SK-N-SH treated with all-trans-retinoic acid at 6 μM for 48 hours (cell line): ENCODE measurements around the gene CALN1.

Source experiments
- ATAC-seq: fragments of 200-7000 bp; cut with Tn5 transposase; 3 replicates; pipeline ENCODE4 v1.9.1; 2020; ENCODE audit warnings: mild to moderate bottlenecking, moderate library complexity
- ARNTL ChIP-seq: fragments of 450-650 bp; formaldehyde crosslinking; IDR thresholded peaks from 2 replicates; pipeline ENCODE4 v1.5.0; 2020; ENCODE audit warnings: low read depth, mild to moderate bottlenecking, moderate library complexity, borderline replicate concordance
- BACH2 ChIP-seq: fragments of 250-450 bp; sonication (Bioruptor Pico); IDR thresholded peaks from 2 replicates; pipeline ENCODE4 v1.9.0; 2021; ENCODE audit warnings: mild to moderate bottlenecking, borderline replicate concordance
- CSDC2 ChIP-seq: fragments of 250-450 bp; sonication (Bioruptor Pico); IDR thresholded peaks from 2 replicates; pipeline ENCODE4 v1.5.0; 2020; ENCODE audit warnings: mild to moderate bottlenecking, moderate library complexity
- ESRRG ChIP-seq: fragments of 250-450 bp; sonication (Bioruptor Pico); IDR thresholded peaks from 2 replicates; pipeline ENCODE4 v1.6.1; 2021; ENCODE audit warnings: mild to moderate bottlenecking
- GLIS3 ChIP-seq: fragments of 250-450 bp; sonication (Bioruptor Pico); IDR thresholded peaks from 2 replicates; pipeline ENCODE4 v1.5.0; 2020; ENCODE audit warnings: mild to moderate bottlenecking, moderate library complexity
- ISL1 ChIP-seq: fragments of 250-450 bp; sonication (Bioruptor Pico); IDR thresholded peaks from 2 replicates; pipeline ENCODE4 v2.1.2; 2022; ENCODE audit warnings: mild to moderate bottlenecking, moderate library complexity
- PPARA ChIP-seq: fragments of 250-450 bp; sonication (Bioruptor Pico); IDR thresholded peaks from 2 replicates; pipeline ENCODE4 v1.5.0; 2020; ENCODE audit warnings: mild to moderate bottlenecking, borderline replicate concordance
- TCF4 ChIP-seq: fragments of 250-450 bp; sonication (Bioruptor Pico); IDR thresholded peaks from 2 replicates; pipeline ENCODE4 v1.8.0; 2021; ENCODE audit warnings: mild to moderate bottlenecking, moderate library complexity, borderline replicate concordance
- TOX ChIP-seq: fragments of 250-450 bp; sonication (Bioruptor Pico); IDR thresholded peaks from 2 replicates; pipeline ENCODE4 v1.8.0; 2021; ENCODE audit warnings: mild to moderate bottlenecking, moderate library complexity, borderline replicate concordance
- ZC3H10 ChIP-seq: fragments of 250-450 bp; sonication (Bioruptor Pico); IDR thresholded peaks from 2 replicates; pipeline ENCODE4 v1.5.1; 2021; ENCODE audit warnings: mild to moderate bottlenecking, moderate library complexity
- ZFP3 ChIP-seq: fragments of 250-450 bp; sonication (Bioruptor Pico); IDR thresholded peaks from 2 replicates; pipeline ENCODE4 v1.5.0; 2020; ENCODE audit warnings: mild to moderate bottlenecking, moderate library complexity
- ZFP30 ChIP-seq: fragments of 450-650 bp; formaldehyde crosslinking; IDR thresholded peaks from 2 replicates; pipeline ENCODE4 v1.5.0; 2022; ENCODE audit warnings: mild to moderate bottlenecking, moderate library complexity
- ZNF565 ChIP-seq: fragments of 450-650 bp; formaldehyde crosslinking; conservative IDR thresholded peaks from 2 replicates; pipeline ENCODE4 v1.5.0; 2020; ENCODE audit warnings: low read depth, mild to moderate bottlenecking, moderate library complexity
- ZNF70 ChIP-seq: fragments of 450-650 bp; formaldehyde crosslinking; IDR thresholded peaks from 2 replicates; pipeline ENCODE4 v1.5.0; 2020; ENCODE audit warnings: mild to moderate bottlenecking, moderate library complexity
- ZNF8 ChIP-seq: fragments of 450-650 bp; formaldehyde crosslinking; IDR thresholded peaks from 2 replicates; pipeline ENCODE4 v1.5.0; 2020; ENCODE audit warnings: mild to moderate bottlenecking, moderate library complexity
- TF ChIP-seq, protein P1 (sequence below): fragments of 250-450 bp; sonication (Bioruptor Pico); IDR thresholded peaks from 2 replicates; pipeline ENCODE4 v1.8.0; 2020; ENCODE audit warnings: mild to moderate bottlenecking, moderate library complexity, borderline replicate concordance
- TF ChIP-seq, protein P2 (sequence below): fragments of 250-450 bp; sonication (Bioruptor Pico); IDR thresholded peaks from 2 replicates; pipeline ENCODE4 v1.5.1; 2020; ENCODE audit warnings: low read depth, mild to moderate bottlenecking, moderate library complexity
- TF ChIP-seq, protein P3 (sequence below): fragments of 250-450 bp; sonication (Bioruptor Pico); IDR thresholded peaks from 2 replicates; pipeline ENCODE4 v1.5.1; 2021; ENCODE audit warnings: mild to moderate bottlenecking, moderate library complexity
- TF ChIP-seq, protein P4 (sequence below): fragments of 250-450 bp; sonication (Bioruptor Pico); IDR thresholded peaks from 2 replicates; pipeline ENCODE4 v1.5.0; 2020; ENCODE audit warnings: mild to moderate bottlenecking, moderate library complexity
- TF ChIP-seq, protein P5 (sequence below): fragments of 250-450 bp; sonication (Bioruptor Pico); IDR thresholded peaks from 2 replicates; pipeline ENCODE4 v1.8.0; 2021; ENCODE audit warnings: low read depth, mild to moderate bottlenecking, moderate library complexity, borderline replicate concordance

CALN1 gene

DNA sequence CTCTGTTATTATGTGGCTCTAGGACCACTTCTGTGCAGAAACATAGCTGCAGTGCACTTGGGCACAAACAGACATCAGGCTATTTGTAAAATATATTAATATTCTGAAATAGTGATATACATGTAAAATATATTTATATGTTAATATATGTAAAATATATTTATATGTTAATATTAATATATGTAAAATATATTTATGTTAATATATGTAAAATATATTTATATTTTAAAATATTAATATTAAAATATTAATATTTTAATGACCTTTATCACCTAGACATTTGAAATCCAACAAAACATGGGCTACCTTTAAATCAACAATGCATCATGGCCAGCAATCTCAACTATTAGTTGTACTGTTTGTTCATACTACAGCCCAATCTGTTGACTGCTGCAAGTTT lies 347.2 kb downstream of the CALN1 start:
- TF ChIP-seq, protein P1, sequence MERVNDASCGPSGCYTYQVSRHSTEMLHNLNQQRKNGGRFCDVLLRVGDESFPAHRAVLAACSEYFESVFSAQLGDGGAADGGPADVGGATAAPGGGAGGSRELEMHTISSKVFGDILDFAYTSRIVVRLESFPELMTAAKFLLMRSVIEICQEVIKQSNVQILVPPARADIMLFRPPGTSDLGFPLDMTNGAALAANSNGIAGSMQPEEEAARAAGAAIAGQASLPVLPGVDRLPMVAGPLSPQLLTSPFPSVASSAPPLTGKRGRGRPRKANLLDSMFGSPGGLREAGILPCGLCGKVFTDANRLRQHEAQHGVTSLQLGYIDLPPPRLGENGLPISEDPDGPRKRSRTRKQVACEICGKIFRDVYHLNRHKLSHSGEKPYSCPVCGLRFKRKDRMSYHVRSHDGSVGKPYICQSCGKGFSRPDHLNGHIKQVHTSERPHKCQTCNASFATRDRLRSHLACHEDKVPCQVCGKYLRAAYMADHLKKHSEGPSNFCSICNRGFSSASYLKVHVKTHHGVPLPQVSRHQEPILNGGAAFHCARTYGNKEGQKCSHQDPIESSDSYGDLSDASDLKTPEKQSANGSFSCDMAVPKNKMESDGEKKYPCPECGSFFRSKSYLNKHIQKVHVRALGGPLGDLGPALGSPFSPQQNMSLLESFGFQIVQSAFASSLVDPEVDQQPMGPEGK (CRISPR knock-in tag) = no peak
- TF ChIP-seq, protein P2, sequence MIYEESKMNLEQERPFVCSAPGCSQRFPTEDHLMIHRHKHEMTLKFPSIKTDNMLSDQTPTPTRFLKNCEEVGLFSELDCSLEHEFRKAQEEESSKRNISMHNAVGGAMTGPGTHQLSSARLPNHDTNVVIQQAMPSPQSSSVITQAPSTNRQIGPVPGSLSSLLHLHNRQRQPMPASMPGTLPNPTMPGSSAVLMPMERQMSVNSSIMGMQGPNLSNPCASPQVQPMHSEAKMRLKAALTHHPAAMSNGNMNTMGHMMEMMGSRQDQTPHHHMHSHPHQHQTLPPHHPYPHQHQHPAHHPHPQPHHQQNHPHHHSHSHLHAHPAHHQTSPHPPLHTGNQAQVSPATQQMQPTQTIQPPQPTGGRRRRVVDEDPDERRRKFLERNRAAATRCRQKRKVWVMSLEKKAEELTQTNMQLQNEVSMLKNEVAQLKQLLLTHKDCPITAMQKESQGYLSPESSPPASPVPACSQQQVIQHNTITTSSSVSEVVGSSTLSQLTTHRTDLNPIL = no peak
- TF ChIP-seq, all 23 proteins: peak for 0
- ATAC-seq = no peak

DNA sequence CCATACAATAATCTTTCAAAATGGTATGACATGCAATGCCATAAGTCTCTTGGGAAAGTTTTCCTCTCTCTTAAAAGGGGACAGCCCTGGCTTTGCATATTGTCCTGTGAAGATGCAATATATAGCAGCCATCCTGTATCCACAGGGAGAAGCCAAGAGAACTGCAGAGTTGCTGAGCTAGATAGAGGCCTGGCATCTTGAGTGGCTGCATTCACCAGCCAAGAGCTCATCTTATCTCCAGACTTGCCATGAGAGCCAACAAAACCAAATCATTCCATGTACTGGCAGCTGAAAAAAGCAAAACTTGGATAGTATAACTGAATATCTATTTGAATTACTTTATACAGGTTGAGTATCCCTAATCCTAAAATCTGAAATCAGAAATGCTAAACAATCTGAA lies 348.8 kb downstream of the CALN1 start:
- ATAC-seq = no peak

DNA sequence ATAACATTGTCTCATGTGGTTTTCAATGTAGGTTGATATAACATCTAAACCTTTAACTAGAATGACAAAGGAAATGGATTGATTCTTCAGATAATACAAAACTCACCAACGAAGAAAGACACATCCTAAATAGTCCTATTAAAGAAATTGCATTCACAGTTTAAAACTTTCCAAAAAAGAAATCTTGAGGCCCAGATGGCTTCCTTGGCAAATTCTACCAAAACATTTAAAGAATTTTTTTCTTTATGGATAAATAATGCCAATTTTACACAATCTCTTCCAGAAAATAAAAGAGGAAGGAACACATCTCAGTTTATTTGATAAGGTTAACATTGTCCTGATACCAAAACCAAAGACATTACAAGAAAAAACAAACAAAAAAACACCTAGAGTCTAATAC lies 349.5 kb downstream of the CALN1 start:
- TF ChIP-seq, protein P3, sequence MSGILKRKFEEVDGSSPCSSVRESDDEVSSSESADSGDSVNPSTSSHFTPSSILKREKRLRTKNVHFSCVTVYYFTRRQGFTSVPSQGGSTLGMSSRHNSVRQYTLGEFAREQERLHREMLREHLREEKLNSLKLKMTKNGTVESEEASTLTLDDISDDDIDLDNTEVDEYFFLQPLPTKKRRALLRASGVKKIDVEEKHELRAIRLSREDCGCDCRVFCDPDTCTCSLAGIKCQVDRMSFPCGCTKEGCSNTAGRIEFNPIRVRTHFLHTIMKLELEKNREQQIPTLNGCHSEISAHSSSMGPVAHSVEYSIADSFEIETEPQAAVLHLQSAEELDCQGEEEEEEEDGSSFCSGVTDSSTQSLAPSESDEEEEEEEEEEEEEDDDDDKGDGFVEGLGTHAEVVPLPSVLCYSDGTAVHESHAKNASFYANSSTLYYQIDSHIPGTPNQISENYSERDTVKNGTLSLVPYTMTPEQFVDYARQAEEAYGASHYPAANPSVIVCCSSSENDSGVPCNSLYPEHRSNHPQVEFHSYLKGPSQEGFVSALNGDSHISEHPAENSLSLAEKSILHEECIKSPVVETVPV (CRISPR knock-in tag) = no peak
- TF ChIP-seq PPARA (CRISPR knock-in tag) = no peak
- TF ChIP-seq ZFP30 (CRISPR knock-in tag) = no peak
- no peak for TF ChIP-seq ZNF70 (CRISPR knock-in tag)
- TF ChIP-seq ZNF565 (CRISPR knock-in tag) = no peak
- no peak for TF ChIP-seq ZC3H10 (CRISPR knock-in tag)
- TF ChIP-seq ZNF8 (CRISPR knock-in tag) = no peak
- no peak for TF ChIP-seq ARNTL (CRISPR knock-in tag)
- ATAC-seq = no peak

More for the DNA sequence above, 348.8 kb downstream of the CALN1 start:
- no peak for TF ChIP-seq CSDC2
- TF ChIP-seq TOX (CRISPR knock-in tag) = no peak

DNA sequence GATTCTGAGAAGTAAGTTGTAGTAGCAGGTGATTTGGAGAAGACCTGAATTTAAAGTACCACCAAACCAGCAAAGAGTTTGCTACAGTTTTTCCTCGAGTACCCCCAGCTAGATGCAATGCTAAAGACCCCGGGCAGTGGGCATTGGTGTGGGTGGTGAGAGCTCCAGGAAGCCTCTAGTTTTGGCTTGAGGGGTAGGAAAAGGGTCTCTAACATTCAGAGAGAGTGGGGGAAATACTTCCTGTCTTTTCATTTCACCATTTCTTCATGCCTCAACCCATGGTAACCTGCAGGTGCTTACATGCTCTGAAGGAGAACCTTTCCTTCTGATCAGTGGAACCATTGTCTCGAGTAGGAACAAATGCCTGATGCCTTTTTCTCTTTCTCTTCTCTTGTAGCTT lies 352.2 kb downstream of the CALN1 start:
- no peak for ATAC-seq
- no peak for TF ChIP-seq BACH2
- no peak for TF ChIP-seq ISL1
- TF ChIP-seq TCF4 = no peak
- TF ChIP-seq, protein P1 (CRISPR knock-in tag) = no peak

DNA sequence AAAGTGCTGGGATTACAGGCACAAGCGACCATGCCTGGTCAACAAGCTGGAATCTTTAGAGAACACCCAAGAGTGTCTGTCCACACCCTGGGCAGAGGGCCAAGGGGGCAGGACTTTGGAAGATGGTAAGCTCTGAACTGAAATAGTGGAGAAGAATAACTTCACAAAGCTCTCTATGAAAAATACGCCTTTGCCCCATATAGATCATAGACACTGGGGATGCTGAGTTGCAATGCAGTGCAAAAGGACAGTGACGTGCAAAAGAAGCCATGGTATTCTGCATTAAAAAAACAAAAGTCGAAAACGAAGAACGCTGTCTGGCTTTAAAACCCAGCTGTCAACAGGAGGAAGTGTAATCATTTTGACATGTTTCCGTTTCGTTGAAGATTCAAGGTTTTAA lies 353.6 kb downstream of the CALN1 start:
- ATAC-seq = no peak
- TF ChIP-seq PPARA (CRISPR knock-in tag) (no peak), ESRRG (no peak), ISL1 (no peak), ZFP3 (CRISPR knock-in tag) (no peak), ZFP30 (CRISPR knock-in tag) (no peak), TOX (CRISPR knock-in tag) (no peak), ZNF8 (CRISPR knock-in tag) (no peak), GLIS3 (CRISPR knock-in tag) (no peak), ZNF565 (CRISPR knock-in tag) (no peak)
- TF ChIP-seq, protein P1 (CRISPR knock-in tag) = no peak
- TF ChIP-seq, protein P4, sequence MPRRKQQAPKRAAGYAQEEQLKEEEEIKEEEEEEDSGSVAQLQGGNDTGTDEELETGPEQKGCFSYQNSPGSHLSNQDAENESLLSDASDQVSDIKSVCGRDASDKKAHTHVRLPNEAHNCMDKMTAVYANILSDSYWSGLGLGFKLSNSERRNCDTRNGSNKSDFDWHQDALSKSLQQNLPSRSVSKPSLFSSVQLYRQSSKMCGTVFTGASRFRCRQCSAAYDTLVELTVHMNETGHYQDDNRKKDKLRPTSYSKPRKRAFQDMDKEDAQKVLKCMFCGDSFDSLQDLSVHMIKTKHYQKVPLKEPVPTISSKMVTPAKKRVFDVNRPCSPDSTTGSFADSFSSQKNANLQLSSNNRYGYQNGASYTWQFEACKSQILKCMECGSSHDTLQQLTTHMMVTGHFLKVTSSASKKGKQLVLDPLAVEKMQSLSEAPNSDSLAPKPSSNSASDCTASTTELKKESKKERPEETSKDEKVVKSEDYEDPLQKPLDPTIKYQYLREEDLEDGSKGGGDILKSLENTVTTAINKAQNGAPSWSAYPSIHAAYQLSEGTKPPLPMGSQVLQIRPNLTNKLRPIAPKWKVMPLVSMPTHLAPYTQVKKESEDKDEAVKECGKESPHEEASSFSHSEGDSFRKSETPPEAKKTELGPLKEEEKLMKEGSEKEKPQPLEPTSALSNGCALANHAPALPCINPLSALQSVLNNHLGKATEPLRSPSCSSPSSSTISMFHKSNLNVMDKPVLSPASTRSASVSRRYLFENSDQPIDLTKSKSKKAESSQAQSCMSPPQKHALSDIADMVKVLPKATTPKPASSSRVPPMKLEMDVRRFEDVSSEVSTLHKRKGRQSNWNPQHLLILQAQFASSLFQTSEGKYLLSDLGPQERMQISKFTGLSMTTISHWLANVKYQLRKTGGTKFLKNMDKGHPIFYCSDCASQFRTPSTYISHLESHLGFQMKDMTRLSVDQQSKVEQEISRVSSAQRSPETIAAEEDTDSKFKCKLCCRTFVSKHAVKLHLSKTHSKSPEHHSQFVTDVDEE = no peak
- TF ChIP-seq, protein P3 (CRISPR knock-in tag) = no peak
- TF ChIP-seq, protein P5, sequence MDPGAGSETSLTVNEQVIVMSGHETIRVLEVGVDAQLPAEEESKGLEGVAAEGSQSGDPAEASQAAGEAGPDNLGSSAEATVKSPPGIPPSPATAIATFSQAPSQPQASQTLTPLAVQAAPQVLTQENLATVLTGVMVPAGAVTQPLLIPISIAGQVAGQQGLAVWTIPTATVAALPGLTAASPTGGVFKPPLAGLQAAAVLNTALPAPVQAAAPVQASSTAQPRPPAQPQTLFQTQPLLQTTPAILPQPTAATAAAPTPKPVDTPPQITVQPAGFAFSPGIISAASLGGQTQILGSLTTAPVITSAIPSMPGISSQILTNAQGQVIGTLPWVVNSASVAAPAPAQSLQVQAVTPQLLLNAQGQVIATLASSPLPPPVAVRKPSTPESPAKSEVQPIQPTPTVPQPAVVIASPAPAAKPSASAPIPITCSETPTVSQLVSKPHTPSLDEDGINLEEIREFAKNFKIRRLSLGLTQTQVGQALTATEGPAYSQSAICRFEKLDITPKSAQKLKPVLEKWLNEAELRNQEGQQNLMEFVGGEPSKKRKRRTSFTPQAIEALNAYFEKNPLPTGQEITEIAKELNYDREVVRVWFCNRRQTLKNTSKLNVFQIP = no peak
